HG03521 (cell line): ENCODE measurements around the gene FAM200C.
"Not testable (repeated sequence)": the region's sequence is repeated elsewhere in the genome, so short reads cannot be mapped to it uniquely, and the experiment has no call there.

Experiments used
- ATAC-seq: cut with Tn5 transposase; IDR thresholded peaks from one replicate; pipeline ENCODE4 v1.9.1; 2021; ENCODE audit warnings: mild to moderate bottlenecking, moderate library complexity; ENCODE audit not compliant: unreplicated experiment

FAM200C gene

GRCh38 chr5:160399402-160400353, at the start of gene FAM200C:
Gene FAM200C (minus strand): TSS chr5:160400054. CDS start chr5:160395490, 4,564 bp downstream.
- peak; percentile 64 for ATAC-seq

GRCh38 chr5:160449458-160449857, 49.6 kb upstream of the FAM200C start:
- no peak for ATAC-seq

DNA sequence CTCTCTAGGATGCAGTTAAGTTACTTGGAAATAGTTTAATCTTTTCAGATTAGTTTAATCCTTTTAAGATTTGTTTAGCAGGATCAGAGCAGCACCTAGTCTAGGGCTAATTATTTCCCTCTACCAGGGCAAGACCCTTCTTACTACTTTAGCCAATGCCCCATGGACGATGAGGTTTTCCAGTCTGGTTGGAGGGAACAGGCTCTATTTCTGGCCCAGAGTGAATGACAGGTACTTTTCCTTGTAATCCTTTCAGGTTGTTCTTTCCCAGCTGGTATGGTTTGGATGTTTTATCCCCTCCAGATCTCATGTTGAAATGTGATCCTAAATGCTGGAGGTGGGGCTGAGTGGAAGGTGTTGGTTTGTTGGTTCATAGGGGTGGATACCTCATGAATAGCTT, 49.0 kb upstream of the FAM200C start:
- no peak for ATAC-seq

DNA sequence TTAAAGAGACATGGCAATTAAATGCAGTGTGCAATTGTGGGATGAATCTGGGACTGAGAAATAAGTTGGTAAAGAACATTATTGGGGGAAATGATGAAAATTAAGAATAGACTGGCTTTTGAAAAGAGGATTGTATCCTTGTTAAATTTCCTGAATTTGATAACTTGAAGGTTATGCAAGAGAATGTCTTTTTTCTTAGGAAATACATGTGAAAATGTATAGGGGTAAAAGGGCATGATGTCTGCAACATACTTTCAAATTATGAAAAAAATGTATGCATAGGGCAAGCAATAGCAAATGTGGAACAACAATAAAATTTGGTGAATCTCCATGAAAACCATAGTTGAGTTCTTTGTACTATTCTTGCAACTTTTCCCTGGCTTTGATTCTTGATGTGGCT, 45.9 kb upstream of the FAM200C start:
- ATAC-seq: no peak

DNA sequence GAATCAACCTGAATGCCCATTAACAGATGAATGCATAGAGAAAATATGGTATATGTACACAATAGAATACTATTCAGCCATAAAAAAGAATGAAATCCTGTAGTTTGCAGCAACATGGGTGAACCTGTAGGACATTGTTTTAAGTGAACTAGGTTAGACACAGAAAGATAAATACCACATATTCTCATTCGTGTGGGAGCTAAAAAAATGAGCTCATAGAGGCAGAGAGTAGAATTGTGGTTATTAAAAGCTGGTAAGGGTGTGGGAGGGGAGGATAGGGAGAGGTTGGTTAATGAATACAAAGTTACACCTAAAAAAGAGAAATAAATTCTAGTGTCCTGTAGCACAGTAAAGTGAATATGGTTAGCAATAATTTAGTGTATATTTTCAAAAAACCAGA, 45.3 kb upstream of the FAM200C start:
- ATAC-seq: no peak

GRCh38 chr5:160444407-160444806, 44.6 kb upstream of the FAM200C start:
- no peak for ATAC-seq

GRCh38 chr5:160442824-160443431, 43.1 kb upstream of the FAM200C start:
- no peak for ATAC-seq

DNA sequence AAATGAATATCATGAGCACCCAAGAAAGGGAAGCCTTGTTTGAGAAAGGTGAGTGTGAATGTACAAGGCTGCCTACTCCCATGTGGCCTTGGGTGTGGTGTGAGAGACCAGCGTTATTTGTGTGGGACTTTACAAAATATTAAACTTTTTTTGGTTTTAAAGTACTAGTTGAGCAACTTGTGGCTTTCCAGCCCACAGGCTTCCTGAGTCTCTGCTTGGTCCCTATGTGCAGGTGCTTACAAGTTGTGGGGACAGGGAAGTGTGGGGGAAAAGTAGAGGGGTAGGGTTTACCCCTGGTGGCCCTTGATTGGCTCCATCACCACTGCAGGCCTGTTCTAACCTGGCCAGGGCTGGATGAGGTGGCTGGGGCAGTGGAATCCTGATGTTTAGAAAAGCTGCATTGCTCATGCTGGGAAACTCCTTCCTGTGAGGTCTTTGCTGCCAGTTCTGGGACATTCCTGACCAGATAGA, 41.5 kb upstream of the FAM200C start:
- ATAC-seq: no peak

- ATAC-seq: peak; percentile 52
Observed at GRCh38 chr5:160439205-160439600, 39.3 kb upstream of the FAM200C start.

- ATAC-seq: peak; percentile 32
Observed at GRCh38 chr5:160438316-160439204, 38.7 kb upstream of the FAM200C start.

DNA sequence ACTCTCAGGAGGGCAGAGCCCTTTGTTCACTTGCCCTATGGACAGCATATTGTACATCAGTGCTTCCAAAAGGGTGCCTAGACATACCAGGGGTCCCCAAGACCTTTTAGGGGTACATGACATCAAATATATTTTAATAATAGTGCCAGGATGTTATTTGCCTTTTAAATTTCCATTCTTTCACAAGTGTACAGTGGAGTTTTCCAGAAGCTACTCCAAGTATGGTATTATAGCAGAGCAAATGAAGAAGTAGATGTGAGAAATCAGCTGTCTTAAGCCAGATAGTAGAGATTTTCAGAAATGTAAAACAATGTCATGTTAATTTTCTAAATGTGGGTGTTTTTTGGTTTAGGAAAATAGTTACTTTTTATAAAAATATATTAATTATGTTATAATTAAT, 37.4 kb upstream of the FAM200C start:
- no peak for ATAC-seq

GRCh38 chr5:160436661-160437060, 36.8 kb upstream of the FAM200C start:
- ATAC-seq: not testable (repeated sequence)

DNA sequence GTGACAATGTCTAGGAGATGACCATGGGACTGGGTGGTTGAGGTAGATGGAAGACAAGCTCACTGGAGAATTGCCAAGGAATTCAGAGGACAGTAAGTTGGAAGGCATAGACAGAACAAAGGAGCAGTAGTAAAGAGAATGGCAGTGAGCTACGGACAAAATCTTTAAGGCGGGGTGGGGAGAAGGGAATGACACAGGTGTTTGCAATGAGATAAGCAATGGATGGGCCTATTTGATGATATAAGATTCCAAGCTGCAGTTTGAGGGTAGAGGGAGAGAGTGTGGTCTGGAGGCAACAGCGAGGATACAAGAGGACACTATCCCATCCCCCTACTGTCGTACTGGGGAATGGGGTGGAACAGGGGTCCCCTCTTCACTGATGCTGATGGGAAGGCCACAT, 36.2 kb upstream of the FAM200C start:
- no peak for ATAC-seq

DNA sequence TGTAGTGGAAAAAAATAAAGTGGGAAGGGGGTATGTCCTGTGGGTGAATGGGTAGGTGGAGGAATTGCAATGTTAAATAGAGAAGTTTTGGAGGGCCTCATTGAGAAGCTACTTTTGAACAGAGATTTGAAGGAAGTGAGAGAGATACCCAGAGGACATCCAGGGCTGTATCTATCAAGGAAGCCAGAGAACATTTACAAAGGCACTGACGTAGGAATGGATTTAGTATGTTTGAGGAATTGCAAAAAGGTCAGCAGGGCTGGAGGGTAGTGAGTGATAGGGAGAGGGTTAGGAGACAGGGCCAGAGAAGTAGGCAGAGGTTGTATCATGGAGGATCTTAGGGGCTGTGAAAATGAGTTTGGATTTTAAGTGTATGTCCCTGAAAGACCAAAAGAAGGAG, 35.7 kb upstream of the FAM200C start:
- ATAC-seq: no peak

DNA sequence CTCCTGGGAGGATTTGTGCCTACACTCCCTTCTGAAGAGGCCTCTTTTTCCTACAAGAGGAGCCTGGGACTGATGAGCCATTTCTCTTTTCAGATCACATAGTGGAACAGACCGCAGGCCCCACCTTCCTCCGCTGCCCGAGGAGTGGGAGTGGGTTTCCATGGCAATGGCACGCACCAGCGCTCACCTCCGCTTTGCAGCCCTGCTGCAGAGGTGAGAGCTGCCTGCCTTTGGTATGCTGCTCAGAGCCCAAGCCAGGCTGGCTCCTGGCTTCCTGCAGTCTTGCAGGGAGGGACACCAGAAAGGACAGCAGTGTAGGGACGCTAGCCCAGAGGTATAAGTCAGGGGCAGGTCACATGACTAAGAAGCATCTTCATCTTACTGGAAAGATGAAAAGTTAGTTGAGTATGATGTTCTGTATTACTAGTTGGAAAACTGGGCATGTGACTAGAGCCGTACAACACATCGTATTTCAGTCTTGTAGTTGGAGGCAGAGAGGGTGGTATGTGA, 34.2 kb upstream of the FAM200C start:
- ATAC-seq: peak; percentile 71

DNA sequence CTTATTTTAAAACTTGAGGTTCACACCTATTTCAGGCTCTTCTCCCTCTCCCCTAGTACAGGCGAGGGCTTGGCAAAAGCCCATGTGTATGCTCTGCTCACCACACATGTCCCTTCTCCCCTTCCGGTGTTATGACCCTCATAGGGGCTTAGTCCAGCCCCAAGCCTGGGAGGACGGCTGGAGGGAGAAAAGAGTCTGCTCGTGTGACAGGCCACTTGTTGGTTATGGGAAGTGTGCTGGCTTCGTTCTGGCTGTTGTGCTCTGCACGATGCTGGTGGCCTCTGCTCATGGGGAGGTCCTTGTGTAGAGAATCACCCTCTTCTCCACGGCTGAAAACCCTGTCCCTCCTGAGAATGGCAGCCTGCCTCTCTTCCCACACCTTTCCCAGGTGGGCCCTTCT, 32.9 kb upstream of the FAM200C start:
- no peak for ATAC-seq

DNA sequence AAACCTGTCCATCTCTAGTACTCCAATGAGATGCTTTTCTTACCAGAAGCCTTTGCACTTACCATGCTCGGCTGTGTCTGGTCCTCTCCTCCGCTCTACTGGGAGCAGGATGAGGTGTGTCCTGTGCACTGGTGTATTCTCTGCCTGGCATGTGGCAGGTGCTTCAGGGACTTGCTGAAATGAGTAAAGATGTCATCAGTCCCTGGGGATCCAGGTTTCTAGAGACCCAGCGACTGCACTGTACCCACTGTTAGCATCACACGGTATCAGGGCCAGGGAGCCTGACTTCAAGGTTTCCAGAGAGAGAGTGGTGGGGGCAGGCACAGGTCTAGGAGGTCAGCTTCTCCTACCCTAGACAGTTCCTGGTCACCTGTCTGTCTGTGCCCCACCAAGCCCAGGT, 32.3 kb upstream of the FAM200C start:
- ATAC-seq: no peak

GRCh38 chr5:160427607-160428006, 27.8 kb upstream of the FAM200C start:
- ATAC-seq: no peak

DNA sequence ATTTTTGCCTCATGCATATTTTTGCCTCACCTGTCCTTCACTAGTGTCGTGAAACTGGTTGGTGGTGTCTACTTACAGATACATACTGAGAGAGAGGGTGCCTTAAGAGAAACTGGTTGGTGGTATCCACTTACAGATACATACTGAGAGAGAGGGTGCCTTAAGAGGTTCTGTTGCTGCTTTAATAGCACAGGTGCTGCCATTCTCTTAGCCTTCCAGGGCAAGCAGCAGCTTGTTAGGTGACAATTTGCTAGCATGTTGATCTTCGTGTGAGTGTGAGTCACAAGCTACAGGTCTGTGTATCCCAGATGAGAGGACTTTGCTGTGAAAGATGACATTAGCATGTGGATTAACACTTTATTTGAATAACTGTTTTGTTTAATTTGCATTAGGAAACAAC, 23.2 kb upstream of the FAM200C start:
- no peak for ATAC-seq

DNA sequence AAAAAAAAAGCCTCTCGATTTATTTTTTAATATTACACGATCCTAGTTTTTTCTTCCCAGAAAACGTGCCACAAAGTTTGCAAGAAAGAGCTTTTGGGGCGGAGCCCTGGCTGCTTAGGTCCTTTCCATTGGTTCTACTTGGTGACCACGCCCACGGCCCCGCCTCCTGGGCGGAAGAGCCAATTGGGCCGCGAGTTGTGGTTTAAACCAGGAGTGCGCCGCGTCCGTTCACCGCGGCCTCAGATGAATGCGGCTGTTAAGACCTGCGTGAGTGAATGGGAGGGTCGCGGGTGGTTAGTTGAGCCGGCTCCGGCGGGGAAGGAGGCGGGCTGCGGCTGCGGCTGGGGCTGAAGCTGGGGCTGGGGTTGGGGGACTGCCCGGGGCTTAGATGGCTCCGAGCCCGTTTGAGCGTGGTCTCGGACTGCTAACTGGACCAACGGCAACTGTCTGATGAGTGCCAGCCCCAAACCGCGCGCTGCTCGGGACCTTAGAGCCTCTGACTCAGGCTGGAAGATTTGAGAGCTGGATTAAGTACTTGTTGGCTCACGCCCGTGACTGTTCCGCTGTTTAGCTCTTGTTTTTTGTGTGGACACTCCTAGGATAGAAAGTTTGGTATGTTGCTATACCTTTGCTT, 21.9 kb upstream of the FAM200C start, which contains the start of gene PTTG1:
PTTG1 (plus strand) TSS at position 231 of the 634 bp plus-strand sequence. CDS start 458 bp downstream, outside the sequence.
- peak; percentile 70 for ATAC-seq

GRCh38 chr5:160420331-160420610, 20.4 kb upstream of the FAM200C start:
- ATAC-seq: no peak
